Measurements from ENCODE around the gene PARS2.

Gene PARS2

DNA sequence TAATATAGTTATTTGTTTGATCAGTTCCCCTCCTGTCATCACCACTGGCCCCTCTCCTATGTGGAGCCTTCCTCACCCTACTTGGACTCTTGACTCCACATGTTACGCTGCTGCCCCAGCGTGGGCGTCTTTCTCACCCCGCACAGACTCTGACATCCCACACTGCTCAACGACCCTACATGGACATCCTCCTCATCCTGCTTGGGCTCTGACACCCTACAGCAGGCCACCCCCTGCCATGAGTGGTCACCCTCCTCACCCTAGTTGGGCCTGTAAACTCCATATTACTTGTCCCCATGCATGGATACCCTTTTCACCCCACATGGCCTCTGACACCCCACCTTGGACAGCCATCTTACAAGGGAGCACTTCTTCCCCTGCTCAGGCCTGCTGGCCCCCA is 27.6 kb downstream of the PARS2 start:
- DNase-seq (ENCODE audit: low read depth in 3 of 3), result no peak

DNA sequence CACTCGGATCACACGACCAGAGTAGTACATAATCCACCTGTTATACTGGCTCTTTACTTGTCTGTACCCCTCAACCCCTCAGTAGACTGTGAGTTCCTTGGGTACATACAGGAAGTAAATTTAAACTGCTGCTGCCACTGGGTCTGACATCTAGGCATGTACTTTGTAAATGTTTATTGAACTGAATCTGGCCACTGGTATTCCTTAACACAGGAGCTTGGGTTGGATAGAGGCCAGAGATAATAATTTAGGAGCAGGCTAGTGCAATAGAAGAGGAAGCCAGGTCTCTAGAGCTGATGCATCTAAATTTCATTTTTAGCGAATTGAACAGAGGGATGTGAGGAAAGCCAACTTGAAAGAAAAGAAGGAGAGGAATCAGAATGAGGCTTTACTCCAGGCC is 36.3 kb downstream of the PARS2 start:
- no peak for DNase-seq (ENCODE audit: low read depth in 3 of 3)

DNA sequence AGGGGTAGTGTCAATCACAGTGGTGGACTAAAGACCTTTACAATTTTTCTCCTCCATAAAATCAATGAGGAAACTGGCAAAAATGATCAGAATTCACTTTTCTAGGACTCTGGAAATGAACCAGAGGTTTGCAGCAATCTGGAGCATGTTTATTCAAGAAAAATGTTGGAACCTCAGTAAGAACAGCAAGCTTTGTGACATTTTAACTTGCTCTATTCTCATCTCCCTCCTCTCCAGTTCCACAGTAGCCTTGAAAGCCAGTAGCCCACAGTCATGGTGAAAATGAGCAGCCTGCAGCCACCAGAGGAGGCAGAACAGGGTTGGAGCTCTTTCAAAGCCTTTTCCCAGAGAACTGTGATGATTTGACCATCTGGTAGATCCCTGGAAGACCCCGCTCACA is 39.6 kb downstream of the PARS2 start:
- no peak for DNase-seq (ENCODE audit: low read depth in 3 of 3)

DNA sequence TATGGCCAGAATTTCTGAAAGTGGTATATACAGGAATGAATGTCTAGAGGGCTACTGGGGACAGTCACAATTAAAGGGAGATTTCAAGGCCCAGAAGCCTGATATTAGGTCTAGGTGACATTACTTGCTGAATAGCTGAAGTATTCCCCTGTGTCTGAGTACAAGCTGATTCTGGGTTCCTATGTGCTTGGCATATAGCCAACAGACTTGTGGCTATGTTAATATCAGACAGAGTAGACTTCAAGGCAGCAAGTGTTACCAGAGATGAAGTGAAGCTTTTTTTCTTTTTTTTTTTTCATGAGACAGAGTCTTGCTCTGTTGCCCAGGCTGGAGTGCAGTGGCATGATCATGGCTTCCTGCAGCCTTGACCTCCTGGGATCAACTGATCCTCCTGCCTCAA is 40.3 kb downstream of the PARS2 start:
- no peak for DNase-seq (ENCODE audit: low read depth in 3 of 3)

DNA sequence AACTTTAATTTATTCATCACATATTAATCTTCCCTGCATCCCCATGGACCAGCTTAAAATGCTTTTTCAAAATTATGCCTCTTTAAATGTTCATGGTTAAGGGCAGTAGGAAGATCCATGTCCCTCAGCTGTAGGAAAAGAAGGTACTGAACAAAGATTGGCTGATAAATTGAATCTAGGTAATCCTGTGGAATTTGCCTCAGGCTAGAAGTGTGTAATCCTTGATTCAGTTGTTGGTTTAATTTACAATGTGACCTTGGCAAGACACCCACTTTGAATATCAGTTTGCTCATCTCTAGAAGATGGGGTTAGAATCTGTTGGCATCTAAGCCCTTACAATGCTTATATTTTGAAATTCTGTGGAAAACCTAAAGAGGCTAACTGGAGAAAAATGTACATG is 42.6 kb downstream of the PARS2 start:
- no peak for DNase-seq (ENCODE audit: low read depth in 3 of 3)

DNA sequence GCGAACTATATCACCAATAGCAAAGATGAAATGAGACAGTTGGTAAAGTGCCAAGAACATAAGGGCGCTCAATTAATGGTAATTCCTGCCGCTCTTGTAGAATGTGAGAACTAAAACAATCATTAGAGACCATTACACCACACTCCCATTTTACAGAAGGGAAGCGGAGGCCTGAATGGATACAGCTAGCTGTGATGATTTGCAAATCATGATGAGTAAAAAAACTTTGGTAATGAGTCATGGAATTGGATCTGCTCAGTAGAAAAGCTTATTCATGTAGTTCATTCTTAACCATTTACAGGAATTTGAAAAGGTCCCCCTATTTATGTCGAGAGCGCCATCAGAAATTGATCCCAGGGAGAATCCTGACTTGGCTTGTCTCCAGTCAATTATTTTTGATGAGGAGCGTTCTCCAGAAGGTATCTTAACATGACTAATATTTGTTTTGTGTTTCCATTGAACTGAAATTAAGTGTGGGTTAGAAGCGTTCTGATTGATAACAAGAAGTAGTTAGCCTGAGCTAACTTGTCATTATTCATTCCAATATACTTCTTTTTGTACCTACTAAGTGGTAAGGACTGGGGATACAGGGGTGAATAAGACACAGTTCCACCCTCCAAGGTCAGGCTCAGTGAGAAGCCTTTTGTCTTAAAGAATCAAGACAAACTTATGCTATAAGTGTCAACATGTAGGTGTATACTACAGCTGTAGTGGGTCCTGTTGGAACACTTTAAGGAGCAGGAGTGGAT is 47.9 kb downstream of the PARS2 start:
- peak in 2 of 3 donors; percentile 3 to 20 for DNase-seq (ENCODE audit: low read depth in 3 of 3)

DNA sequence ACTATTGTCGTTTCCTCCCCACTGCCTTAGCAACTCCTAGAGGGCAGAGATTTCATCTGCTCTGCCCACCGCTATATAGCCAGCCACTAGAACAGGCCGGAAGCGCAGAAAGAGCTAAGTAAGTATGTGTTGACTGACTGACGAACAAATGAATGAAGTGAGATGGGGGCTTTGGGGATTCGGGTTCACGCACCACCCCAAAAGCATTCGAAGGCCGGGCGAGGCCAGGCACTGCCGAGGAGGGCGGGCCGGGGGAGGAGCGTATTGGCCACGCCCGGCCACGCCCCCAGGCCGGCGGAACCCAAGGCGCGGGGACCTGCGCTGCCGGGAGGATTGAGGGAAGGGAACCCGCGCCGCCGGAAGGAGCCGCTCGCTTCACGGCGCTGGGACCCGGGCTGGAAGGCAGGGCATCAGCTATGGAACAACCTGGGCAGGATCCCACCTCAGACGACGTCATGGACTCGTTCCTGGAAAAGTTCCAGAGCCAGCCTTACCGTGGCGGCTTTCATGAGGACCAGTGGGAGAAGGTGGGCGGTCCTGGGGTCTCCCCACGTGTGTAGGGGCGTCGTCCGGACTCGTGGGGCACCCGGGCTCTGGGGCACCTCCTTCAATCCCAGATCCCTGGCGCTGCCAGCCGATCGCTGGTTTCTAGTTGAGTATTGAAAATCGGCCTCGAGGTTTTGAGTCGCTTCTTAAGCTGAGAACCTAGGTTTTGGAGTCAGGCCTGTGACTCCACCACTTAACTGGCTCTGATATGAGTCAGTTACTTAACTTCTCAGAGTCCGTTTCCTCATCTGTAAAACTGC is 48.6 kb downstream of the PARS2 start, which contains the start of gene TTC4:
TSS of gene TTC4 (plus strand) at position 369 of the 806 bp plus-strand sequence. CDS start at position 417, 48 bp downstream.
- peak; percentile 69 to 83 (median 74) for DNase-seq (ENCODE audit: low read depth in 3 of 3)

DNA sequence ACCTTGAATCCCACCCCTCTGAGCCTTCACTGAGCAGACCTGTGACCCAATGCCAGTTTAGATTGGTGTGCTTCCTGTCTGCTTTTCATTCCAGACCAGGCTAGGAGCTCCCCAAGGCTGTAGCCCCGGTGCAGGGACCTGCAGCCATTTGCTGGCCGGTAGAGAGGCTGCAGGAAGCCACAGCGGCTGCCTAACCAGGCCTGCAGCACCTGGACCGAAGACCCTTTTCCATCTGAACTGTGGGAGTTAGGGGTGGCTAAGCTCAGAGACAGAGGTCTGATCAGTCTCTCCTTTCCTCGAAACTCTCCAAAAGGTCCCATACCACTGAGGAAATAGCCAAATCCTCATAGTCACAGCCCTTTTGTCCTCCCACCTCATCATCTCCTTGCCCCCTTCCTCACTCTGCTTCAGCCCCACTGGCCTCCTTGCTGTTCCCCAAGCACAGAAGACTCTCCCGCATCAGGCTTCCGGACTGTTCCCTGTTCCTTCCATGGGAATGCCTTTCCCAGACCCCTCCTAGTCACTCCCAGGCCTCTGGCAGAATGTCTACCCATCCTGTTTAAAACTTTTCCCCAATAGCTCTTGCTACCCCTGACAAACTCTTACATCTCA is 49.3 kb downstream of the PARS2 start:
- no peak for DNase-seq (ENCODE audit: low read depth in 3 of 3)

DNA sequence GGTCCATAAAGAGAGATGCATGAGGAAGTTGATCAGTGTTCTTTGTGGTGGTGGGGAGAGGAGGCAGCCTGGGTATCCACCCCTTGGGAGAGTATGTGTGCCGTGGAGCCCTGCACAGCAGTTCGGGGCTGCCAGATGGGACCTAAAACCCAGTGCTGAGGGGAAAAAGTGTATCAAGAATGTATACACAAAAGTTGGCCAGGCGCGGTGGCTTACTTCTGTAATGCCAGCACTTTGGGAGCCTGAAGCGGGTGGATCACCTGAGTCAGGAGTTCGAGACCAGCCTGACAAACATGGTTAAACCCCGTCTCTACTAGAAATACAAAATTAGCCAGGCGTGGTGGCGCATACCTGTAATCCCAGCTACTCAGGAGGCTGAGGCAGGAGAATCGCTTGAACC is 52.8 kb downstream of the PARS2 start:
- DNase-seq (ENCODE audit: low read depth in 3 of 3), result no peak

DNA sequence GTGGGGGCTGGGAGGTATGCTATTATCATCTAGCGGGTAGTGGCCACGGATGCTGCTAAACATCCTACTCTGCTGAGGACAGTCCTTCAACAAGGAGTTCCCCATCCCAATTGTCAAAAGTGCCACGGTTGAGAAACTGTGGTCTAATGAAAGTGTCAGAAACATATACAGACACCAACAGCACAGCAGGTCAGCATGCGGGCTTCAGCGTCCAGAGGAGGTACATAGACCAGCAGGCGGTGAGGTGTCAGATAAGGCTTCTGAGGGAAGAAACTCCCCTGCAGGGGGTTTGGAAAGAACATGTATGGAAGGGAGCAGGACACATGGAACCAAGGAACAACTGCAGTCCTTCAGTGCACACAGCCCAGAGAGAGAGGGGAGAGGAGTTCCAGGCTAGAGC is 53.5 kb downstream of the PARS2 start:
- DNase-seq (ENCODE audit: low read depth in 3 of 3), result no peak

DNA sequence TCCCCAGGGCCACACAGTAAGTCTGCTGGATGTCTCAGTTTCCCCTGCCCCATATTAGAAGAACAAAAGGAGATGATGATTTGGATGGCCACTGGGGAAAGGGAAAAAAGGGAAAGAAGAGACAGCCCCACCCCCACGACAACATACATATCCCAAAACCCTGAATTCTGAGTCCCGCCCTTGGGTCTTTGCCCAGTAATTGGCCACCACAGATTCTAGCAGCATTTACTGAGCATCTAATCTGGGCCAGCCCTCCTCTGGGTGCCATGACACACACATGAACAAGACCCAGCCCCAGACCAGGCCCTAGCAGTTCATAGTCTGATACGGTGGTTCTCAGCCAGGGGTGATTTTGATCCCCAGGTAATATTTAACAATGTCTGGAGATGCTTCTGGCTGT is 53.9 kb downstream of the PARS2 start:
- DNase-seq (ENCODE audit: low read depth in 3 of 3), result no peak

DNA sequence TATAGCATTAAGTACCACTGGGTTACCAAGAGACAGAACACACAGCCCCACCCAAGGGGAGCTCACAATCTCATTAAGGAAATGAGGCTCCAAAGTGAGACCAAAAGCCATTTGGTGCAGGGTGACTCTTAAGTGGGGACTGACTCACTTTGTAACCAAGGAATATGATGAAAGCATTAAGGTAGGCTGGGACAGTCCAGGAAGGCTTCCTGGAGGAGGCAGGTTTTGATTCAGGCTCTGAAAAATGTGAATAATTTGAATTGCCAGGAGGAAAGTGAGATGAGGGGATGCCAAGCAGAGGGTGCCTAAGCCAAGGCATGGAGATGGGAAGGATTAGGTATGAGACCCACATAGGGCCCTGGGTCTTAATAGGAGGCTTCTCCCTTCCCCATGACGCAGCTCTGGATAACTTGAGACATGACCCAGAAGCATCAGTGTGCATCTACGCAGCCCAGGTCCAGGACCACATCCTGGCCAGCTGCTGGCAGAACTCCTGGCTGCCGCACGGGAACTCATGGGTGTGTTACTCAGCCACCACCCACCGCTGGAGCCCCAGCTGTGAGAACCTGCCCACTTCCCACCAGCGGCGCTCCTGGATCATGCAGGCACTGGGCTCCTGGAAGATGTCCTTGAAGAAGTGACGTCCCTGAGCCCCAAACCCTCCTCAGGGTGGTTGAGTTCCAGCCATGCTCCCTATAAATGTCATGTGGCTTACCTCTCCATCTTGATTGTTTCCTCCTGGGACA is 54.6 kb downstream of the PARS2 start:
- no peak for DNase-seq (ENCODE audit: low read depth in 3 of 3)

DNA sequence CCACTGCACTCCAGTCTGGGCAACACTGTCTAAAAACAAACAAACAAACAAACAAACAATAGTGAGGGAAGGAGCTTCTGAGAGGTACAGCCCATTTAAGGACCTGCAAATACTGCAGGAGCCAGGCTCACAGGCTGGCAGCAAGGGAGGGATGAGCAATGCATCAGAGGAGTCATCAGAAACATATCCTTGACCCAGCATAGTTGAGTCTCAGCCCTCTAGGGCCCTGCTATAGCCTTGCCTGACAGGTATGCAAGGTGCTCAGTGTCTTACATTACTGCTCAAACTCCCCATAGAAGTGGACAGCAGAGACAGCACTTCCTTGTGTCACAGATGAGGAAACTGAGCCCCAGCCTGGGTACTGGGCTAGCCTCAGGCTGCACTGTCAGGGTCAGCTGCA is 55.9 kb downstream of the PARS2 start:
- DNase-seq (ENCODE audit: low read depth in 3 of 3), result no peak

Data from stimulated activated CD4-positive, alpha-beta T cell treated with anti-CD3 and anti-CD28 coated beads, TNF-alpha, amount 100 ng/mL, for 48 hours (primary cell).